Measurements from ENCODE around the gene SPOCK1. TPM values are rescaled to one million over a fixed set of nuclear protein-coding genes. Genes with fewer than 3 reads are reported as not detected.

The SPOCK1 gene
- total and polyA plus RNA-seq, 2 of the 13 experiments (the other 11 are each of a cell fraction or from before 2014, with no cell fraction given) = 0.18 to 0.29 TPM

GRCh38 chr5:137352095-137352494, 147.0 kb downstream of the SPOCK1 start:
- intact Hi-C loops (cut with micrococcal nuclease; ENCODE audit: unreplicated experiment) = no loop called here
- ATAC-seq = no peak

GRCh38 chr5:137350791-137351190, 148.3 kb downstream of the SPOCK1 start:
- WGBS (ENCODE audit: low lambda C conversion rate) = 63% methylated on average over 6 of the region's 6 CpGs
- DNase-seq (ENCODE audit: low spot score) = no peak
- Histone ChIP-seq H4K20me1 (ENCODE audit: insufficient read depth, low read length) (no peaks in the 10 kb centered on the region), H3K36me3 (replicated peaks in 1 of 2; ENCODE audit: control insufficient read depth in 1 of 2, insufficient read depth in 2 of 2, low read length in 2 of 2) (no peaks in the 10 kb centered on the region), H3K9me3 (ENCODE audit: low read length) (no peaks in the 10 kb centered on the region), H3K4me1 (ENCODE audit: insufficient read depth, low read length) (no peaks in the 10 kb centered on the region), H3K79me2 (ENCODE audit: insufficient read depth, low read length) (no peaks in the 10 kb centered on the region), H3K4me2 (ENCODE audit: low read depth, low read length) (no peak overlapping the region), H3K4me3 (replicated peaks in 1 of 3; ENCODE audit: insufficient read depth in 1 of 3, low read depth in 2 of 3, low read length in 3 of 3) (no peak overlapping the region), H3K27me3 (ENCODE audit: control insufficient read depth in 1 of 2, insufficient read depth in 2 of 2, low read length in 2 of 2) (peaks cover 0 to 3% of the 10 kb centered on the region in 2 experiments; a peak in 1 of 5 replicates), H2AFZ (ENCODE audit: low read length) (no peak overlapping the region), H3K9ac (ENCODE audit: insufficient read depth, low read depth, low read length) (no peak overlapping the region), H3K27ac (ENCODE audit: extremely low read length, insufficient read depth, low read length) (no peak overlapping the region)
- ATAC-seq = no peak
- no peak for FAIRE-seq
- in situ Hi-C loops (cut with HindIII; ENCODE audit: extremely low pct_ligation_motif_present, low pct_unique_long_range_greater_than_20kb) (no loop called here), intact Hi-C loops (cut with micrococcal nuclease; ENCODE audit: unreplicated experiment) (no loop called here)
- CTCF ChIA-PET (ENCODE audit: low intra/inter-chr PET ratio, low total read pairs) = no interaction called here
- no TSS peak for BruUV-seq (replicated peaks)
- POLR2A ChIA-PET = no interaction called here
- TF ChIP-seq ISL2 (CRISPR knock-in tag; IDR thresholded peaks at IDR 0.05) (no peak), ZBTB14 (CRISPR knock-in tag; IDR thresholded peaks at IDR 0.05) (no peak), ZNF468 (CRISPR knock-in tag; IDR thresholded peaks at IDR 0.05) (no peak), MLLT10 (CRISPR knock-in tag; IDR thresholded peaks at IDR 0.05) (no peak), LCORL (IDR thresholded peaks at IDR 0.05) (no peak), LCORL (CRISPR knock-in tag; IDR thresholded peaks at IDR 0.05) (no peak), MAF1 (CRISPR knock-in tag; IDR thresholded peaks at IDR 0.05; ENCODE audit: borderline replicate concordance) (no peak), SUZ12 (IDR thresholded peaks at IDR 0.05; ENCODE audit: low read depth, low read length) (no peak), RFXAP (CRISPR knock-in tag; IDR thresholded peaks at IDR 0.05; ENCODE audit: borderline replicate concordance) (no peak), MAFF (IDR thresholded peaks at IDR 0.05; ENCODE audit: low read depth, low read length) (peak; percentile 32; the same call in 1 of the 2 replicates), NR2F2 (IDR thresholded peaks at IDR 0.05; ENCODE audit: borderline replicate concordance, low read depth) (no peak)

More at GRCh38 chr5:137352095-137352494, 147.0 kb downstream of the SPOCK1 start:
- WGBS (ENCODE audit: low lambda C conversion rate) = 17% methylated on average over 5 of the region's 5 CpGs
- H3K4me1 ChIP-seq (ENCODE audit: insufficient read depth, low read length) = no peaks in the 10 kb centered on the region
- BruUV-seq (replicated peaks) = no TSS peak
- POLR2A ChIA-PET = no interaction called here
- H3K27me3 ChIP-seq (ENCODE audit: control insufficient read depth in 1 of 2, insufficient read depth in 2 of 2, low read length in 2 of 2) = peaks cover 0 to 3% of the 10 kb centered on the region in 2 experiments; a peak in 2 of 5 replicates
- H2AFZ ChIP-seq (ENCODE audit: low read length) = no peak overlapping the region
- no peaks in the 10 kb centered on the region for H3K9me3 ChIP-seq (ENCODE audit: low read length)
- TF ChIP-seq IRF1 (CRISPR knock-in tag; IDR thresholded peaks at IDR 0.05; ENCODE audit: low read depth) (no peak), ZNF597 (CRISPR knock-in tag; IDR thresholded peaks at IDR 0.05) (no peak)
- H3K27ac ChIP-seq (ENCODE audit: extremely low read length, insufficient read depth, low read length) = no peak overlapping the region
- DNase-seq (ENCODE audit: low spot score) (no peak), FAIRE-seq (no peak)
- H4K20me1 ChIP-seq (ENCODE audit: insufficient read depth, low read length) = no peaks in the 10 kb centered on the region
- no peak overlapping the region for H3K4me2 ChIP-seq (ENCODE audit: low read depth, low read length)
- no peak overlapping the region for H3K4me3 ChIP-seq (replicated peaks in 1 of 3; ENCODE audit: insufficient read depth in 1 of 3, low read depth in 2 of 3, low read length in 3 of 3)
- H3K36me3 ChIP-seq (replicated peaks in 1 of 2; ENCODE audit: control insufficient read depth in 1 of 2, insufficient read depth in 2 of 2, low read length in 2 of 2) = no peaks in the 10 kb centered on the region
- in situ Hi-C loops (cut with HindIII; ENCODE audit: extremely low pct_ligation_motif_present, low pct_unique_long_range_greater_than_20kb) = no loop called here
- H3K79me2 ChIP-seq (ENCODE audit: insufficient read depth, low read length) = no peaks in the 10 kb centered on the region
- CTCF ChIA-PET (ENCODE audit: low intra/inter-chr PET ratio, low total read pairs) = no interaction called here
- H3K9ac ChIP-seq (ENCODE audit: insufficient read depth, low read depth, low read length) = no peak overlapping the region
